GM21529 (cell line): ENCODE data around the gene PML.
"Not testable (repeated sequence)": the region's sequence is repeated elsewhere in the genome, so short reads cannot be mapped to it uniquely, and the experiment has no call there.

Source experiments
- ATAC-seq: cut with Tn5 transposase; IDR thresholded peaks from one replicate; pipeline ENCODE4 v1.9.1; 2021; ENCODE audit not compliant: unreplicated experiment

The PML gene

DNA sequence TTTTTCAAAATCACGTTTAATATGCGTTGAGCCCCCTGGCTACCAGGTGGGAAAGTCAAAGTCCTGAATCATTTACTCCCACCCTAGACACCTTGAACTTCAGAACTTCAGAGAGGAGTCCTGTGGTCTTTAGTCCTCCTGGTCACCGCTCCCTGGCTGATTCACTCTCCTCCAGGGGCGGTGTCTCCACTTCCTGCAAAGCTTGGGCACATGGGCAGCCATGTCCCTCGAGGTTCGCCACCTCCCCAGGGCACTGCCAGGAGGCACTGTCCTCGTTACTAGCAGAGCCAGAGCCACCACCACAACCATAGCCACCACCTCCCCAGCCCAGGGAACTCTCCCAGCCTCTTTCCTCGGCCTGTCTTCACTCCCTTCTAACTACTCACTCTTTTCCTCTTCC lies 37.2 kb upstream of the PML start:
- ATAC-seq, result no peak

DNA sequence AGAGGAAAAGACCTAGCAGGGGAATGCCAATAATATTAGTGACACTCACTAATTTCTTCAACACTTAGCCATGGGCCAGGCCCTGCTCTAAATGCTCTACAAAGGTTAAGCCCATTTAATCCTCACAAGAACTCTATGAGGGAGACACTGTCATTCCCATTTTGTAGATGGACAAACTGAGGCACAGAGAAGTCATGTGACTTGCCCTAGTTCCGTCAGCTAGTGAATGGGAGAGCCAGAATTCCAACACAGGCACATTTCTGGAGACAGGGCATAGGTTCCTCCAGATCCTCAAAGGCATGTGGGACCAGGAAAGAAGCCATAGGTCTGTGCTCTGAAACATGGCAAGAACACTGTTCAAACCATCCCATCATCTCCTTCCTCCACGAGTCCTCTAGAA lies 36.7 kb upstream of the PML start:
- no peak for ATAC-seq

DNA sequence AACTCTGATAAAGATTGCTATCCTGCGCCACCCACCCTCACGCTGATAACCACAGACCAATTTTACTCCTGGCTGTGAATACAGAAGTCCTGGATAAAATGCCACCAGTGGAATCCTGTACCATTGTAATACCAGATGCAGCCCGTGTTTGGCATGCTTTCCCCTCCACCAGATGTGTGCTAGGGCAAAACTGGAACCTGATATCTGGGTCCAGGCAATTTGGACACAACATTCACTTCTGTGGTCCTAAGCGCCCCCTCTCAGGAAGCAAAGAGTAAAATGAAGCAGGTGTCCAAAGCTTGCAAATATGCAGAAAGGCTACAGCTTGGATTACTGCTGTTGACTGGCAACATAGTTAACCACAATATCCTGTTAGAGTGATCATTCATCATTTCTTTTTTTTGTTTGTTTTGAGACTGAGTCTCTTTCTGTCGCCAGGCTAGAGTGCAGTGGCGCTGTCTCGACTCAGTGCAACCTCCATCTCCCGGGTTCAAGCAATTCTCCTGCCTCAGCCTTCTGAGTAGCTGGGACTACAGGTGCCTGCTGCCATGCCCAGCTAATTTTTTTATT lies 35.4 kb upstream of the PML start:
- ATAC-seq, result no peak

DNA sequence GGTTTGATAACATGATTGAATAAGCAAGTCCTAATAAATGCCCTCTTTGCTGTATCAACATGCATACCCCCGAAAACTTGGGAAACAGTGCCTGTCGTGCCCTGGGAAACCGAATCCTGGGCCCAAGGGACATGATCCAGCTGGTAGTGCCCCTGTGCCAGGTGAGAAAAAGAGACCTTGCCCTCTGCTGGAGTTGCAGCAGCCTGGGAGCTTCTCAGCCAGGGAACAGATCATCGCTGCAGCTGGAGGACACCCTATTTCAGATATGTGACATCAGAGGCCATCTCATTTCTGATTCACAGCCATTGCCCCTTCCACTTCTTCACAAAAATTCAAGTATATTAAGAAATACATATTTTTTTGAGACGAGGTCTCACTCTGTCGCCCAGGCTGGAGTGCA lies 34.7 kb upstream of the PML start:
- ATAC-seq, result no peak

- not testable (repeated sequence) for ATAC-seq
These were observed 33.9 kb upstream of the PML start for GRCh38 chr15:73960472-73961070.

DNA sequence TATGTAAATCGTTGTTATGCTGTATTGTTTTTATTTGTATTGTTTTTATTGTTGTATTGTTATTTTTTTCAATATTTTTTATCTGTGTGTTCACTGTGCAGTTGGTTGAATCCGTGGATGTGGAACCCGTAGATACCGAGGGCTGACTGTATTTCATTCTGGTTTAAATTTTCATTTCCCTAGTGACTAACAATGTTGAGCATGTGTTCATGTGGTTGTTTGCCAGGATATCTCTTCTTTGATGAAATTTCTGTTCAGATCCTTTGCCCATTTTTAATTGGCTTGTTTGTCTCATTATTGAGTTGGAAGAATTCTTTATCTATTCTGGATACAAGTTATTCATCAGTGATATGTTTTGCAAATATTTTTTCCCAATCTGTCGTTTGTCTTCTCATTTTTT lies 32.1 kb upstream of the PML start:
- no peak for ATAC-seq

GRCh38 chr15:73964736-73965093 lies 29.8 kb upstream of the PML start:
- peak; percentile 52 for ATAC-seq

DNA sequence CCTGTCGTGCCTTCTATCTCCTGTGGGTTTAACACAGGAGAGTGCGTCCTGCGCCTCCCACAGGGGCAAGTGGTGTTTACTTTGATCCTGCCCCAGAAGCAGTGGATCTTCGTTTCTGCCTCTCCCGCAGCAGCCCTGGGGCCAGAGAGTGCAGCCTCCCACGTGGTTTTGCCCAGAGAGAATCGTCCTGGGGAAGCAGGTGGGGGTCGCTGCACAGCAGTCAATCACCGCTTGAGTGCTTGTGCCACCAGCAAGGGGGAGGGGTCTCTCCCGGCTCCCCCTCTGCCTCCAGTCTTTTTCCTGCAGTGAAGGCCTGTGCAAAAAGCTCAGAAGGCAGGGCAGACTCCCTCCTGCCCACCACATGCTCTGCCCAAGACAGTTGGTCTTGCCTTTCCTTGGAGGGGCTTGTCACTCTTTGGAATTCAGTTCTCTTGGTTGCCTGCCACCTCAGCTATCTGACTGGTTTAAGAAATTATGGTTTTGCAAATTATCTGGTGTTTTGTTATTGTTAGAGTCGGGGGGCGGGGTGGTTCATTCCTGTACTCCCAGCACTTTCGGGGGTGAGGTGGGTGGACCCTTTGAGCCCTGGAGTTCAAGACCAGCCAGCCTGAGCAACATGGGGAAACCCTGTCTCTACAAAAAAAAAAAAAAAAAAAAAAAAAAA lies 29.3 kb upstream of the PML start:
- peak; percentile 39 for ATAC-seq

DNA sequence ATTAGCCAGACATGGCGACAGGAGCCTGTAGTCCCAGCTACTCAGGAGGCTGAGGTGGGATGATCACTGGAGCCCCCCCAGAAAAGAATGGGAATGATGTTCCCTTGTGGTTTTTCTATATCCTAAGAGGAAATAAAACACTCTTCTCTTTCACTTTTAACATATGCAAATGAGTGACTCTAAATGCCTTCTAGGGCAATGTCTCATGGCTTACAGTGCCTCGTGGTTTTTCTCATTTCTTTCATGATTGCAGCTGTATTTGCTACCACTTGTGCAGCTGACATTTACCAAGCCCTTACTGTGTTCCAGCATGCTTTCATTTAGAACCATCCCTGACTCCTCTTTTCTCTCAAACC lies 28.8 kb upstream of the PML start:
- peak; percentile 72 for ATAC-seq

DNA sequence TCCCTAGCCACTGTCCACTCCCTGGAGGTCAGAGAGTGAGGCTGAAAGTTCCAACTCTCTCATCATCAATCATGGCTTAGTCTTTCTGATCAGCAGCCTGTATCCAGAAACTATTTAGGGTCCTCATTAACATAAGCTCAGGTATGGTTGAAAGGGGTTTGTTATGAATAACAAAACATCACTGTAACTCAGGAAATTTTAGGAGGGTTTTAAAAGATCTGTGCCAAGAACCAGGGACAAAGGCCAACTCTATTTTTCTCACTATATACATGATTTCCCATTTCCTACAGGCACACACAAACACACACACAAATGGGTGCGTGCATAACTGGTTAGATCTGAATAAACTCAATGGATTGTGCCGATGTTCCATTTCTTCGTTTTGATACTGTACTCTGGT lies 26.1 kb upstream of the PML start:
- no peak for ATAC-seq

GRCh38 chr15:73969151-73969759 lies 25.3 kb upstream of the PML start:
- no peak for ATAC-seq

GRCh38 chr15:73972984-73973682 lies 21.4 kb upstream of the PML start:
- no peak for ATAC-seq

DNA sequence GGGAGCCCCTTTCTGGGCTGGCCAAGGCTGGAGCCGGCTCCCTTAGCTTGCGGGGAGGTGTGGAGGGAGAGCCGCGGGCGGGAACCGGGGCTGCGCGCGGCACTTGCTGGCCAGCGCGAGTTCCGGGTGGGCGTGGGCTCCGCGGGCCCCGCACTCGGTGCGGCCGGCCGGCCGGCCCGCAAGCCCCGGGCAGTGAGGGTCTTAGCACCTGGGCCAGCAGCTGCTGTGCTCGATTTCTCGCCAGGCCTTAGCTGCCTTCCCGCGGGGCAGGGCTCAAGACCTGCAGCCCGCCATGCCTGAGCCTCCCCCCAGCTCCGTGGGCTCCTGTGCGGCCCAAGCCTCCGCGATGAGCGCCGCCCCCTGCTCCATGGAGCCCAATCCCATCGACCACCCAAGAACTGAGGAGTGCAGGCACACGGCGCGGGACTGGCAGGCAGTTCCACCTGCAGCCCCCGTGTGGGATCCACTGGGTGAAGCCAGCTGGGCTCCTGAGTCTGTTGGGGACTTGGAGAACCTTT lies 20.8 kb upstream of the PML start:
- ATAC-seq, result not testable (repeated sequence)

DNA sequence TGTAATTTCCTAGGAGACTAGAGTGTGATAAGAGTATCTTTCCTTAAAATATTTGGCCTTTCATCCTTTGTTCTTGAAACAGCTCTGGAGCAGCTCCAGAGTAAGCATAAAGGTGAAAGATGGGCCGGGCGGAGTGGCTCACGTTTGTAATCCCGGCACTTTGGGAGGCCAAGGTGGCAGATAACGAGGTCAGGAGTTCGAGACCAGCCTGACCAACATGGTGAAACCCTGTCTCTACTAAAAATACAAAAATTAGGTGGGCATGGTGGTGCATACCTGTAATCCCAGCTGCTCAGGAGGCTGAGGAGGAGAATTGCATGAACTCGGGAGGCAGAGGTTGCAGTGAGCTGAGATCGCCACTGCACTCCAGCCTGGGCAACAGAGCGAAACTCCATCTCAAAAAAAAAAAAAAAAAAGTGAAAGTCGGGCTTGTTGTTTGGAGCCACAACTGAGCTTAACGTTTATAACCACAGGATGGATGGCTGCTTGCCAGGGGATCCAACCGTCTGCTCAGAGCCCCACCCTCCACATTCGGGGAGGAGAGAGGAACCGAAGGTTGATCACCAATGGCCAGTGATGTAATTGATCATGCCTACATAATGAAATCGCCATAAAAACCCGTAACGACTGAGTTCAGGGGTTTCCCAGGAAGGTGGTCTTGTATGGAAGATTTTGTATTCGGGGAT lies 18.9 kb upstream of the PML start:
- ATAC-seq, result not testable (repeated sequence)

DNA sequence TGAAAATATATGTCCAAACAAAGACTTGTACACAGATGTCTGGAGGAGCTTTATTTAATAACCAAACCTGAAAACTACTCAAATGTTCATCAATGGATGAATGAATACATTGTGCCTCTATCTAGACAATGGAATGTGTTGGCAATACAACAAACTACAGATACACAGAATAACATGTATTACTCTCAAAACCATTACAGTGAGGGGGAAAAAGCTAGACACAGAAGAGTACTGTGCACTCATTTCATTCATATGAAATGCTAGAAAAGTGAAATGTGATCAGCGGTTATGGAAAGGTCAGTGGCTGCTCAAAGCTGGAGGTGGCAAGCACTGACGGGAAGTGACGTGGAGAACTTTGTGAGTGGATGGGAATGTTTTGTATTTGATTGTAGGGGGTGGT lies 15.6 kb upstream of the PML start:
- no peak for ATAC-seq

DNA sequence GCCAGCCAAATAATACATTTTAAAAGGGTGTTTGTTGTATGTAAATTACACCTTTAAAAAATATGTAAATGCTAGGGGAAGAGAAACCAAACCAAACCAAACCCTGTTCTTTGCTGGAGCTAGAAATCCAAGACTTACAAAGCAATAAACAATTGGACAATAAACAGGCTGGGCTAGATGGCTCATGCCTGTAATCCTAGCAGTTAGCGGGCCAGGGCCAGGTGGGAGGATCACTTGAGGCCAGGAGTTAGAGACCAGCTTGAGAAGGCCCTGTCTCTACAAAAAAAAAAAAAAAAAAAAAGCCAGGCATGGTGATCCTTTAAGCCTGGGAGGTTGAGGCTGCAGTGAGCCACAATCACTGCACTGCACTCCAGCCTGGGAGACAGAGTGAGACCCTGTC lies 14.9 kb upstream of the PML start:
- no peak for ATAC-seq

GRCh38 chr15:73981761-73982221 lies 12.7 kb upstream of the PML start:
- ATAC-seq, result peak; percentile 17

DNA sequence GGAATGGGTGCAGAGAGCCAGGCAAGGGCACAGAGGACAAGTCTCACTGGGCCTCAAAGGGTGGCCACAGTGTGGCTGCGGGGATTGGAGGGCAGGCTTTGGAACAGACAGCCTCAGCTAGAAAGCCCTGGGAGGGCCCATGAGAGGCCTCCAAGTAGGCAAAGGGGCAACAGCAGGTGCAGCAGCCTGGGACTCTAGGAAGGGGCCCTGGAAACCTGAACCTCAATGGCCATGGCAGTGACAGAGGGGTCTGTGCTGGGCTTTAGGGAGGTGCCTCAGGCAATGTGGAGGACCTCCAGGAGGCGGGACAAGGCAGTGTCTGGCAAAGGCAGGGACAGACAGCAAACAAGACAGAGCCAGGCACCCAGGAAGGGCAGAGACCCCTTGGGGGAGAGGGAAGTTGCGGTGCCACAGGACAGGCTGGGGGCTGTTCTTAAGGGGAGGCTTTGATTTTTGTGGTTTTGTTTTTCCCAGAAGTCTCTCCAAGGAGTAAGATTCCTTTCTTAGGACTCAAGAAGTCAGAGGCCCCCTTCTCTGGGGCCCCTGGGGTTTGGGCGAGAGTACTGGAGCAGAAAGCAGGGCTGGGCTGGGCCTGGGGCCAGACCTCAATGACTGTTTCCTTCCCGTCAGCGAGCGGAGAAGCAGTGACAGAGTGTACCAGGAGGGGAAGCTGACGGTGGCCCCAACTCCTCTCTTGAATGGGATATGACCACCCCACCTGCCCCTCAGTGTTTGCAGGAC lies 12.1 kb upstream of the PML start:
- peak; percentile 70 for ATAC-seq

DNA sequence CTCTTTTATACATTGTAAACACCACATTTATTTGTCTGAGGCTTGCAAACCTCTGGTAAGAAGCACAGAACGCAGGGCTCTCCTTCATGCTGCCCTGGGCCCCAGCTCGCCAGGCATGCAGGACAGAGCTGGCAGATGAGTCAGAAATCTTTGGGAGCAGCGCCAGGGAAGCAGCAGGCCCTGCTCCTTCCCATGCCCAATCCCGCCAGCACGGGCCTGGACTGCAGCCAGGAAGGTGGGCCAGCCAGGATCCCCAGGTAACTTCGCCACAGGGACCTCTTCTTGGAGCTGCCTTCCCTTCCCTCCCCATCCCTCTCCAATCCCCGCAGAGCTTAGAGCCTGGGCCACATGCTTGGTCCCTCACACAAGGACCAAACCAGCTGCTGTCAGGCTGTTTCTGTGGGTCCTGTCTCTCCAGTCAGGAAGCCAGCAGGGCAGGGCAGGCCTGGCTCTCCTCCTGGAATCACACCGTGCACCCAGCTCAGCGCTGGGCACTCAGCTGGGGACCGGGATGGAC lies 11.2 kb upstream of the PML start:
- ATAC-seq, result no peak

- ATAC-seq, result no peak
These were observed 10.7 kb upstream of the PML start for GRCh38 chr15:73983773-73984172.
